ENCODE data around the gene NLRC5.
"Not testable (repeated sequence)": the region's sequence is repeated elsewhere in the genome, so short reads cannot be mapped to it uniquely, and the experiment has no call there.

NLRC5 gene

GRCh38 chr16:57004387-57005250 lies 15.3 kb downstream of the NLRC5 start:
- H3K4me3 ChIP-seq (ENCODE audit: low read depth, low read length): no peak overlapping the region
- DNase-seq (ENCODE audit: low read depth): no peak
- TF ChIP-seq MAX (IDR thresholded peaks at IDR 0.05; ENCODE audit: low read depth, low read length) (no peak), CTCF (IDR thresholded peaks at IDR 0.05; ENCODE audit: low read depth, low read length) (no peak), POLR2A (IDR thresholded peaks at IDR 0.05; ENCODE audit: extremely low read depth, insufficient read length) (no peak), MYC (IDR thresholded peaks at IDR 0.05; ENCODE audit: low read depth, low read length) (no peak)

DNA sequence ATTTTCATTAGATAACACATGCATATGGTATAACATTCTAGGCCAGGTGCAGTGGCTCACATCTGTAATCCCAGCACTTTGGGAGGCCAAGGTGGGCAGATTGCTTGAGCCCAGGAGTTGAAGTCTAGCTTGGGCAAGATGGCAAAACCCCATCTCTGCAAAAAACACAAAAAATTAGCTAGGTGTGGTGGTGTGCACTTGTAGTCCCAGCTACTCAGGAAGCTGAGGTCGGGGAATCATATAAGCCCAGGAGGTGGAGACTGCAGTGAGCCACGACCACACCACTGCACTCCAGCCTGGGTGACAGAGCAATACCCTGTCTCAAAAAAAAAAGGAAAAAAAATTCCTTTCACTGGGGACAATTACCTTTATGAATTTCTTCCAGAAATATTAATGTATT lies 16.2 kb downstream of the NLRC5 start:
- DNase-seq (ENCODE audit: low read depth); H3K4me3 ChIP-seq (ENCODE audit: low read depth, low read length): not testable (repeated sequence)

GRCh38 chr16:57007050-57007449 lies 17.7 kb downstream of the NLRC5 start:
- no peak for DNase-seq (ENCODE audit: low read depth)
- no peak overlapping the region for H3K4me3 ChIP-seq (ENCODE audit: low read depth, low read length)
- TF ChIP-seq MAX (IDR thresholded peaks at IDR 0.05; ENCODE audit: low read depth, low read length) (no peak), CTCF (IDR thresholded peaks at IDR 0.05; ENCODE audit: low read depth, low read length) (no peak), MYC (IDR thresholded peaks at IDR 0.05; ENCODE audit: low read depth, low read length) (no peak), POLR2A (IDR thresholded peaks at IDR 0.05; ENCODE audit: extremely low read depth, insufficient read length) (no peak)

DNA sequence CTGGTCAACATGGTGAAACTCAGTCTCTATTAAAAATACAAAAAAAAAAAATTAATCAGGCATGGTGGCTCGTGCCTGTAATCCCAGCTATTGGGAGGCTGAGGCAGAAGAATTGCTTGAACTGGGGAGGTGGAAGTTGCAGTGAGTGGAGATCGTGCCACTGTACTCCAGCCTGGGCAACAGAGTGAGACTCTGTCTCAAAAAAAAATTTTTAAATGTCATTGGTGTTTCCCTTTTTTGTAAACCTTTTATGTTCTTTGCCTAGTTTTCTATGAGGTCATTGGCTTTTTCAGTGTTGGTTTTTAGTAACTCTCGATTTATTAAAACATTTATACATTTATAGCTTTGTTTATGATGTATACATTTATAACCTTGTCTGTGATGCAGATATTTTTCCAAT lies 18.2 kb downstream of the NLRC5 start:
- H3K4me3 ChIP-seq (ENCODE audit: low read depth, low read length): no peak overlapping the region
- TF ChIP-seq MAX (IDR thresholded peaks at IDR 0.05; ENCODE audit: low read depth, low read length): no peak
- TF ChIP-seq MYC (IDR thresholded peaks at IDR 0.05; ENCODE audit: low read depth, low read length): no peak
- TF ChIP-seq CTCF (IDR thresholded peaks at IDR 0.05; ENCODE audit: low read depth, low read length): no peak
- no peak for TF ChIP-seq POLR2A (IDR thresholded peaks at IDR 0.05; ENCODE audit: extremely low read depth, insufficient read length)
- DNase-seq (ENCODE audit: low read depth): no peak

DNA sequence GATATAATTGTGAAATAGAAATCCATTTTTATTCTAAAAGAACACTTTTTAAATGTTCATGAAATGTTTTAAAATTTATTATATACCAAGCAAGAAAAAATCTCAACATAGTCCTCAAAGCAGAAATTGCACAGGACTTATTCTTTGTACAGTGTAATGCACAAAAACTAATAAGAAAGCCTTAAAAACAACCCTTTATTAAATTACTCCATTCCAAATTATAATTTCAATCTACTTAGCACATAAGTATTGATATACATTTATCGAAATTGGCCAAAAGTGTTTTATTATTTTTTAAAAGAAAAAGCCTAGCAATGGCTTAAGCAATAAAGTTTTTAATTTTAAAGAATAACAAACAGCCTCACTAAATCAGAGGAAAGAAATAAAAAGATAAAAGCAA lies 19.1 kb downstream of the NLRC5 start:
- TF ChIP-seq MAX (IDR thresholded peaks at IDR 0.05; ENCODE audit: low read depth, low read length) (no peak), CTCF (IDR thresholded peaks at IDR 0.05; ENCODE audit: low read depth, low read length) (no peak), MYC (IDR thresholded peaks at IDR 0.05; ENCODE audit: low read depth, low read length) (no peak), POLR2A (IDR thresholded peaks at IDR 0.05; ENCODE audit: extremely low read depth, insufficient read length) (no peak)
- DNase-seq (ENCODE audit: low read depth): no peak

GRCh38 chr16:57009643-57010170 lies 20.4 kb downstream of the NLRC5 start:
- no peak overlapping the region for H3K4me3 ChIP-seq (ENCODE audit: low read depth, low read length)
- DNase-seq (ENCODE audit: low read depth): no peak
- TF ChIP-seq MYC (IDR thresholded peaks at IDR 0.05; ENCODE audit: low read depth, low read length) (no peak), POLR2A (IDR thresholded peaks at IDR 0.05; ENCODE audit: extremely low read depth, insufficient read length) (no peak), MAX (IDR thresholded peaks at IDR 0.05; ENCODE audit: low read depth, low read length) (no peak), CTCF (IDR thresholded peaks at IDR 0.05; ENCODE audit: low read depth, low read length) (no peak)

More for the DNA sequence above, 19.1 kb downstream of the NLRC5 start:
- H3K4me3 ChIP-seq (ENCODE audit: low read depth, low read length): no peak overlapping the region

Measured in NB4 (cell line).